ENCODE data around the gene FAM162A. TPM values are rescaled to one million over a fixed set of nuclear protein-coding genes. Genes with fewer than 3 reads are reported as not detected.
"Not testable (repeated sequence)": the region's sequence is repeated elsewhere in the genome, so short reads cannot be mapped to it uniquely, and the experiment has no call there.

FAM162A gene
- total RNA-seq, 1 donor from 2014 or later: 24.3 TPM

DNA sequence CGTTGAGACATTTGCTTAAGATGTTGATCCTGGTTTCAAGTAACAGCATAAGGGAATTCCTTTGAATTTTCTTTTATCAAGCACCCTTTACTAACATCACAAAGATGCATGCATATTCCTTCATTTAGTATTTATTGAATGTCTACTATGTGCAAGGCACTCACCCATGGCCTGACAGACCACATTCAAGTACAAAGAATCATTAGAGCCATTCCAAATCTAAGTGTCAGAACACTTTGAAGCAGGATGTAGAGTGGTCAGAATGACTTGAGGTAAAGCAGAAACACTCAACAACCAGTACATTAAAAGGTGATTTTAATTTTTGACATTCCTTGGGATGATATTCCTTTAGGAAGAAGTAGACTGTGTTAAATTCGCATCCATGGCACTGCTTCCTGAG lies 37.9 kb downstream of the FAM162A start:
- no peak overlapping the region for H3K27ac ChIP-seq

DNA sequence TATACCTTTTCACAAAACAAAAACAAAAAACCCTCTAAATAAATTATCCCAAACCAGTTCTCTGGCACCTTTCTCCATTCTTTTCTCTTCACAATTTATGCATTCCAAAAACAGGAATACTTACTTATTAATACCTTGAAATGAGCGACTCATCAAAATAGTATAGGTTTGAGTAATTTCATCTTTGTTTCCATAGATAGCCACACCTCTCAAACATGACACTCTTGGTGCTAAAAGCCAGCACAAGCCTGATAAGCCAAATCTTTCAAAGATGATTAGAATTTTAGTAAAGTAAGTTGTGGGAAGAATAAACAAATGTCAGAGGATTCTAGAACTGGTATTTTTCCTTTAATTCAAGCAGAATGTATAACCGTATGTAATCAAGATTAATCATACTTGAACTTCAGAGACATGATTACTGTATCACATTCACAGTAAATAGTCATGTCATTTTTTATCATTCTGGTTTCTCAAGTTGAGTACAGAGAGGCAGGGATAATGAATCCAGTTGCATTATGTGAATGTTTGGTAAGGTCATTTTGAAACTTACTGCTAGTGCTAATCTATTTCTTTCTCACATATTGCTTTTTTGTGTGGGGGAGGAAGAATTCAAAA lies 44.0 kb downstream of the FAM162A start:
- no peak overlapping the region for H3K27ac ChIP-seq
- intact Hi-C loops (cut with DNase I): no loop called here
- no peaks in the 10 kb centered on the region for H3K4me1 ChIP-seq
- H3K36me3 ChIP-seq: peaks cover 81% of the 10 kb centered on the region
- no peaks in the 10 kb centered on the region for H3K27me3 ChIP-seq (ENCODE audit: low read depth)
- no peaks in the 10 kb centered on the region for H3K9me3 ChIP-seq
- no peak overlapping the region for H3K4me3 ChIP-seq
- no peak for ATAC-seq
- TF ChIP-seq, protein P1, sequence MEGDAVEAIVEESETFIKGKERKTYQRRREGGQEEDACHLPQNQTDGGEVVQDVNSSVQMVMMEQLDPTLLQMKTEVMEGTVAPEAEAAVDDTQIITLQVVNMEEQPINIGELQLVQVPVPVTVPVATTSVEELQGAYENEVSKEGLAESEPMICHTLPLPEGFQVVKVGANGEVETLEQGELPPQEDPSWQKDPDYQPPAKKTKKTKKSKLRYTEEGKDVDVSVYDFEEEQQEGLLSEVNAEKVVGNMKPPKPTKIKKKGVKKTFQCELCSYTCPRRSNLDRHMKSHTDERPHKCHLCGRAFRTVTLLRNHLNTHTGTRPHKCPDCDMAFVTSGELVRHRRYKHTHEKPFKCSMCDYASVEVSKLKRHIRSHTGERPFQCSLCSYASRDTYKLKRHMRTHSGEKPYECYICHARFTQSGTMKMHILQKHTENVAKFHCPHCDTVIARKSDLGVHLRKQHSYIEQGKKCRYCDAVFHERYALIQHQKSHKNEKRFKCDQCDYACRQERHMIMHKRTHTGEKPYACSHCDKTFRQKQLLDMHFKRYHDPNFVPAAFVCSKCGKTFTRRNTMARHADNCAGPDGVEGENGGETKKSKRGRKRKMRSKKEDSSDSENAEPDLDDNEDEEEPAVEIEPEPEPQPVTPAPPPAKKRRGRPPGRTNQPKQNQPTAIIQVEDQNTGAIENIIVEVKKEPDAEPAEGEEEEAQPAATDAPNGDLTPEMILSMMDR (IDR thresholded peaks at IDR 0.05): no peak
- no peak for DNase-seq

More for the DNA sequence above, 37.9 kb downstream of the FAM162A start:
- Histone ChIP-seq H3K9me3 (no peaks in the 10 kb centered on the region), H3K27me3 (ENCODE audit: low read depth) (no peaks in the 10 kb centered on the region), H3K4me1 (peaks cover 7% of the 10 kb centered on the region), H3K4me3 (no peak overlapping the region), H3K36me3 (peaks cover 54% of the 10 kb centered on the region)
- ATAC-seq: no peak
- DNase-seq: no peak
- TF ChIP-seq, protein P1 (IDR thresholded peaks at IDR 0.05): no peak
- intact Hi-C loops (cut with DNase I): no loop called here

DNA sequence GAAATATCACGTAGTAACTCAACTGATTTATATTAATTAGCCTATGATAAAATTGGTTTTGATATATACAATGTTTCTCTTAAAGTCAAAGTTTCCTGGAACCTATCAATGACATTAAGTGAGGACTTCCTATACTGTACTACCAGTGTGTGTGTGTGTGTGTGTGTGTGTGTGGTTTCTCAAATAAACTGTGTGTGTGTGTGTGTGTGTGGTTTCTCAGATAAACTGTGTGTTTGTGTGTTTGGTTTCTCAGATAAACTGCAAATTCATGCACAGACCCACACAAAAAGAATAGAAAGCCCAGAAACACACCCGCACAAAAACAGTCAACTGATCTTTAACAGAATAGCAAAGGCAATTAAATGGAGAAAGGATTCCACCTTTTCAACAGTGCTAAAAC lies 46.4 kb downstream of the FAM162A start:
- DNase-seq (no peak), ATAC-seq (no peak)
- TF ChIP-seq, protein P1 (IDR thresholded peaks at IDR 0.05): no peak
- Histone ChIP-seq H3K36me3 (peaks cover 86% of the 10 kb centered on the region), H3K27me3 (ENCODE audit: low read depth) (no peaks in the 10 kb centered on the region), H3K27ac (no peak overlapping the region), H3K9me3 (no peaks in the 10 kb centered on the region), H3K4me1 (no peaks in the 10 kb centered on the region), H3K4me3 (no peak overlapping the region)
- intact Hi-C loops (cut with DNase I): no loop called here

DNA sequence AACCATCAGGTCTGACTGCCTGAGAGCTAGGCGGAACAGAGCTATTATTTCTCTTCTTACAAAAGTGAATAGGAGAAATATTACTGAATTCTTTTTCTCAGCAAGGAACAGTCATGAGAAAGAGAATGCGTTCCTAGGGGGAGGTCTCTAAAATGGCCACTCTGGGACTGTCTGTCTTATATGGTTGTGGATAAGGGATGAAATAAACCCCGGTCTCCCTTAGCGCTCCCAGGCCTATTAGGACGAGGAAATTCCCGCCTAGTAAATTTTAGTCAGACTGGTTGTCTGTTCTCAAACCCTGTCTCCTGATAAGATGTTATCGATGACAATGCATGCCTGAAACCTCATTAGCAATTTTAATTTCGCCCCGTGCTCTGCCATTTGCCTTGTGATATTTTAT lies 52.0 kb downstream of the FAM162A start:
- intact Hi-C loops (cut with DNase I): no loop called here
- Histone ChIP-seq H3K36me3 (peaks cover 99% of the 10 kb centered on the region), H3K4me1 (no peaks in the 10 kb centered on the region), H3K27me3 (ENCODE audit: low read depth) (no peaks in the 10 kb centered on the region), H3K27ac (no peak overlapping the region), H3K4me3 (no peak overlapping the region), H3K9me3 (peaks cover 3% of the 10 kb centered on the region)
- ATAC-seq (no peak), DNase-seq (no peak)
- TF ChIP-seq, protein P1 (IDR thresholded peaks at IDR 0.05): no peak

DNA sequence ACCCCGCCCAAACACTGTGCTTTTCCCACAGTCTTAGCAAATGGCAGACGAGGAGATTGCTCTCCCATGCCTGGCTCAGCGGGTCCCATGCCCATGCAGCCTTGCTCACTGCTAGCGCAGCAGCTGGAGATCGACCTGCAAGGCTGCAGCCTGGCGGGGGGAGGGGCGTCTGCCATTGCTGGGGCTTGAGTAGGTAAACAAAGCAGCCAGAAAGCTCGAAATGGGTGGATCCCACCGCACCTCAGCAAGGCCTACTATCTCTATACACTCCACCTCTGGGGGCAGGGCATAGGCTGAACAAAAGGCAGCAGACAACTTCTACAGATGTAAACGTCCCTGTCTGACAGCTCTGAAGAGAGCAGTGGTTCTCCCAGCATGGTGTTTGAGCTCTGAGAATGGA lies 59.1 kb downstream of the FAM162A start:
- Histone ChIP-seq H3K4me1 (no peaks in the 10 kb centered on the region), H3K27me3 (ENCODE audit: low read depth) (no peaks in the 10 kb centered on the region), H3K27ac (no peak overlapping the region), H3K36me3 (peaks cover 87% of the 10 kb centered on the region), H3K9me3 (no peaks in the 10 kb centered on the region), H3K4me3 (no peak overlapping the region)
- DNase-seq: no peak
- intact Hi-C loops (cut with DNase I): no loop called here
- no peak for ATAC-seq
- TF ChIP-seq, protein P1 (IDR thresholded peaks at IDR 0.05): no peak

DNA sequence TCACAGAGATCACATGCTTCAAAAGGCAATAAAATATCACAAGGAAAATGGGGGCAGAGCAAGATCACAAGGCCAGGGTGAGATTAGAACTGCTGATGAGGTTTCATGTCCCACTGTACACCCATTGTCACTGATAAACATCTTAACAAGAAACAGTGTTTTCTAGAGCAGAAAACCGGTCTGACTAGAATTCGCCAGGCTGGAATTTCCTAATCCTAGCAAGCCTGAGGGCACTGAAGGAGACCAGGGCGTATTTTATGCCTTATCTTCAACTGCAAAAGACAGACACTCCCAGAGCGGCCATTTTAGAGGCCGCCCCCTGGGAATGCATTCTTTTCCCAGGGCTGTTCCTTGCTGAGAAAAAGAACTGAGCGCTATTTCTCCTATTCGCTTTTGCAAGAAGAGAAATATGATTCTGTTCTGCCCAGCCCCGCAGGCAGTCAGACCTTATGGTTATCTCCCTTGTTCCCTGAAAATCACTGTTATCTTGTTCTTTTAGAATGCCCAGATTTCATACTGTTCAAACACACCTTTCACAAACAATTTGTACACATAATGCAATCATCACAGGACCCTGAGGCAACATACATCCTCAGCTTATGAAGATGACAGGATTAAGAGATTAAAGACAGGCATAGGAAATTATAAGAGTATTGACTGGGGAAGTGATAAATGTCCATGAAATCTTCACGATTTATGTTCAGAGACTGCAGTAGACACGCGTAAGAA lies 59.9 kb downstream of the FAM162A start:
- H3K27ac ChIP-seq; H3K4me3 ChIP-seq; H3K4me1 ChIP-seq; intact Hi-C loops (cut with DNase I); ATAC-seq; H3K9me3 ChIP-seq; H3K27me3 ChIP-seq (ENCODE audit: low read depth); DNase-seq: not testable (repeated sequence)
- H3K36me3 ChIP-seq: peaks cover 87% of the 10 kb centered on the region

DNA sequence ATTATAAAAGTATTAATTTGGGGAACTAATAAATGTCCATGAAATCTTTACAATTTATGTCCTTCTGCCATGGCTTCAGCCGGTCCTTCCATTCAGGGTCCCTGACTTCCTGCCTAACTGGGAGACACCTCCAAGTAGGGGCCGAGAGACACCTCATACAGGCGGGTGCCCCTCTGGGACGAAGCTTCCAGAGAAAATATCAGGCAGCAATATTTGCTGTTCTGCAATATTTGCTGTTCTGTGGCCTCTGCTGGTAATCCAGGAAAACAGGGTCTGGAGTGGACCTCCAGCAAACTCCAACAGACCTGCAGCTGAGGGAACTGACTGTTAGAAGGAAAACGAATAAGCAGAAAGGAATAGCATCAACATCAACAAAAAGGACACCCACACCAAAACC lies 60.5 kb downstream of the FAM162A start:
- ATAC-seq; H3K27me3 ChIP-seq (ENCODE audit: low read depth); intact Hi-C loops (cut with DNase I); DNase-seq; H3K4me1 ChIP-seq; H3K9me3 ChIP-seq; H3K27ac ChIP-seq; H3K4me3 ChIP-seq: not testable (repeated sequence)
- peaks cover 87% of the 10 kb centered on the region for H3K36me3 ChIP-seq

DNA sequence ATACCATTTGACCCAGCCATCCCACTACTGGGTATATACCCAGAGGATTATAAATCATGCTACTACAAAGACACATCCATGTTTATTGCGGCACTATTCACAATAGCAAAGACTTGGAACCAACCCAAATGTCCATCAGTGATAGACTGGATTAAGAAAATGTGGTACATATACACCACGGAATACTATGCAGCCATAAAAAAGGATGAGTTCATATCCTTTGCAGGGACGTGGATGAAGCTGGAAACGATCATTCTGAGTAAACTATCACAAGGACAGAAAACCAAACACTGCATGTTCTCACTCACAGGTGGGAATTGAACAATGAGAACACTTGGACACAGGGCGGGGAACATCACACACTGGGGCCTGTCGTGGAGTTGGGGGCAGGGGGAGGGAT lies 64.2 kb downstream of the FAM162A start:
- H3K27ac ChIP-seq; H3K27me3 ChIP-seq (ENCODE audit: low read depth); H3K9me3 ChIP-seq; H3K4me3 ChIP-seq; ATAC-seq; intact Hi-C loops (cut with DNase I); DNase-seq; H3K4me1 ChIP-seq: not testable (repeated sequence)
- H3K36me3 ChIP-seq: peaks cover 83% of the 10 kb centered on the region

Measured in lower lobe of right lung (tissue), 2 donors.